ENCODE measurements around the gene GSKIP.
A peak's percentile ranks its signal among the peaks of the same experiment; 100 is the strongest.

The GSKIP gene

DNA sequence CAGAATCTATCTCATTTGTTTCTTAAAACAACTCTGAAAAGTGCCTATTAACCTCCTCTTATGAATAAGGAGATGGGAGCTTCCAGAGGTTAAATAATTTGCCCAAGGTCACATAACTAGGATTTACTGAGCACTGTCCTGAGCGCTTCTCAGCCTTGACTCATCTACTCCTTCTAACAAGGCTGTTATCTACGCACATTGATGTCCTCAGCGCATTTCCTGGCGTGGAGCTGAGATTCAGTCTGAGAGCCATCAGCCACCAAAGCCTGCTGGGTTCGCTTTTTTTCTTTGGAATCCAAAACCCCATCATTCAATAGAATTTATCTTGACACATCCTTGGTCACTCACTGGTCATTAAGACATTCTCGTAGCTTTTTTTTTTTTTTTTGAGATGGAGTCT, 57.9 kb downstream of the GSKIP start:
- no peak for DNase-seq

DNA sequence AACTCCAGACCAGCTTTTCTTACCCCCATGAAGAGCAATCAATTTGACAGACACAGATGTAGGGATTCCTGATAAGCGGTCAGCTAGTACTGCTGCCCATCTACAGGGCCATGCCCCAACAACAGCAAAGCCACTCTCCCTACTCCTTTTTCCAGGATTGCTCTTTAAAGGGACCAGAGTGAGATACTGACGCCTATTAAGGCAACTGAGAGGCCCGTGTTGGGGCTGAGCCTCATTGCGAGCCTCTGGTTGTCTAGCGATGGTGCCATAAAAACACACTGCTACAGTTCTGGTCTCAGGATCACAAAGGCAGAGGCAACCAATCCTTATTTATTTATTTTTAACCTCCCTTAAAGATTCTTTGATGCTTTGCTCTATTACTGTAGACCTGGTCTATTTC, 59.7 kb downstream of the GSKIP start:
- no peak for DNase-seq

GRCh38 chr14:96423446-96424108, 60.3 kb downstream of the GSKIP start:
- no peak for DNase-seq

- DNase-seq = peak; percentile 63
These were observed 61.0 kb downstream of the GSKIP start for GRCh38 chr14:96424109-96424989.

- no peak for DNase-seq
These were observed 70.7 kb downstream of the GSKIP start for GRCh38 chr14:96434040-96434439.
